Large intestine (tissue), 1 donor: Measurements from ENCODE around the gene ZDHHC17. TPM values are rescaled to one million over a fixed set of nuclear protein-coding genes. Genes with fewer than 3 reads are reported as not detected.

ENCODE experiments used
- polyA plus RNA-seq: library from polyadenylated mRNA; unstranded; fragments of 120-200 nt; gene quantifications from one replicate; pipeline ENCODE4 v1.2.1, GENCODE V29; 2013

ZDHHC17 gene
- polyA plus RNA-seq, 1 donor: 44.5 TPM

Other genes with a start within 250 kb of the ZDHHC17 start
- gene OSBPL8, start 204.3 kb upstream of the ZDHHC17 start, polyA plus RNA-seq: 24.9 TPM
- gene CSRP2, start 114.9 kb downstream of the ZDHHC17 start, polyA plus RNA-seq: 29.4 TPM